ENCODE measurements around the gene CACNA2D1. TPM values are rescaled to one million over a fixed set of nuclear protein-coding genes. Genes with fewer than 3 reads are reported as not detected.

Gene CACNA2D1
- total RNA-seq, 1 donor from 2014 or later, result 32.9 TPM

GRCh38 chr7:82450759-82451158 lies 7.2 kb upstream of the CACNA2D1 start:
- no peaks in the 10 kb centered on the region for H3K9me3 Mint-ChIP-seq (ENCODE audit: low read depth)
- H3K27me3 Mint-ChIP-seq (ENCODE audit: low read depth), result no peaks in the 10 kb centered on the region
- DNase-seq (ENCODE audit: low spot score), result no peak
- no peak for TF ChIP-seq CTCF (IDR thresholded peaks at IDR 0.05)
- H3K4me1 Mint-ChIP-seq (ENCODE audit: low read depth), result no peaks in the 10 kb centered on the region
- H3K4me3 Mint-ChIP-seq (ENCODE audit: unreplicated experiment), result no peak overlapping the region
- H3K36me3 Mint-ChIP-seq (ENCODE audit: low read depth), result no peaks in the 10 kb centered on the region
- no peak overlapping the region for H3K27ac Mint-ChIP-seq (ENCODE audit: unreplicated experiment)

GRCh38 chr7:82449910-82450309 lies 6.3 kb upstream of the CACNA2D1 start:
- no peaks in the 10 kb centered on the region for H3K9me3 Mint-ChIP-seq (ENCODE audit: low read depth)
- no peak overlapping the region for H3K27ac Mint-ChIP-seq (ENCODE audit: unreplicated experiment)
- H3K4me1 Mint-ChIP-seq (ENCODE audit: low read depth), result no peaks in the 10 kb centered on the region
- no peak for TF ChIP-seq CTCF (IDR thresholded peaks at IDR 0.05)
- H3K27me3 Mint-ChIP-seq (ENCODE audit: low read depth), result no peaks in the 10 kb centered on the region
- no peak overlapping the region for H3K4me3 Mint-ChIP-seq (ENCODE audit: unreplicated experiment)
- no peaks in the 10 kb centered on the region for H3K36me3 Mint-ChIP-seq (ENCODE audit: low read depth)
- no peak for DNase-seq (ENCODE audit: low spot score)

- Mint-ChIP-seq H3K36me3 (ENCODE audit: low read depth) (no peaks in the 10 kb centered on the region), H3K4me3 (ENCODE audit: unreplicated experiment) (no peak overlapping the region), H3K9me3 (ENCODE audit: low read depth) (no peaks in the 10 kb centered on the region), H3K4me1 (ENCODE audit: low read depth) (peaks cover 12% of the 10 kb centered on the region), H3K27me3 (ENCODE audit: low read depth) (no peaks in the 10 kb centered on the region), H3K27ac (ENCODE audit: unreplicated experiment) (no peak overlapping the region)
- TF ChIP-seq CTCF (IDR thresholded peaks at IDR 0.05), result no peak
- no peak for DNase-seq (ENCODE audit: low spot score)
Observed at GRCh38 chr7:82446897-82447296, 3.3 kb upstream of the CACNA2D1 start.

- Mint-ChIP-seq H3K27me3 (ENCODE audit: low read depth) (no peaks in the 10 kb centered on the region), H3K4me3 (ENCODE audit: unreplicated experiment) (no peak overlapping the region), H3K4me1 (ENCODE audit: low read depth) (peaks cover 18% of the 10 kb centered on the region), H3K27ac (ENCODE audit: unreplicated experiment) (no peak overlapping the region), H3K9me3 (ENCODE audit: low read depth) (no peaks in the 10 kb centered on the region), H3K36me3 (ENCODE audit: low read depth) (no peaks in the 10 kb centered on the region)
- no peak for DNase-seq (ENCODE audit: low spot score)
- TF ChIP-seq CTCF (IDR thresholded peaks at IDR 0.05), result no peak
Observed at GRCh38 chr7:82445271-82445670, 1.7 kb upstream of the CACNA2D1 start.

- no peak for DNase-seq (ENCODE audit: low spot score)
- Mint-ChIP-seq H3K4me1 (ENCODE audit: low read depth) (peaks cover 18% of the 10 kb centered on the region), H3K27me3 (ENCODE audit: low read depth) (no peaks in the 10 kb centered on the region), H3K27ac (ENCODE audit: unreplicated experiment) (peak overlapping the region; percentile 49), H3K9me3 (ENCODE audit: low read depth) (no peaks in the 10 kb centered on the region), H3K36me3 (ENCODE audit: low read depth) (no peaks in the 10 kb centered on the region), H3K4me3 (ENCODE audit: unreplicated experiment) (peak overlapping the region; percentile 84)
- peak; percentile 59 for TF ChIP-seq CTCF (IDR thresholded peaks at IDR 0.05)
Observed at GRCh38 chr7:82444220-82444909, 788 bp upstream of the CACNA2D1 start.
